HG02642 (cell line): Measurements from ENCODE around the gene DIAPH2.

Experiments used
- ATAC-seq: cut with Tn5 transposase; IDR thresholded peaks from one replicate; pipeline ENCODE4 v1.9.1; 2021; ENCODE audit warnings: mild to moderate bottlenecking; ENCODE audit not compliant: unreplicated experiment, poor library complexity

Gene DIAPH2

GRCh38 chrX:97132664-97133415 is 448.2 kb downstream of the DIAPH2 start:
- ATAC-seq: no peak

GRCh38 chrX:97145934-97146333 is 461.3 kb downstream of the DIAPH2 start:
- no peak for ATAC-seq

DNA sequence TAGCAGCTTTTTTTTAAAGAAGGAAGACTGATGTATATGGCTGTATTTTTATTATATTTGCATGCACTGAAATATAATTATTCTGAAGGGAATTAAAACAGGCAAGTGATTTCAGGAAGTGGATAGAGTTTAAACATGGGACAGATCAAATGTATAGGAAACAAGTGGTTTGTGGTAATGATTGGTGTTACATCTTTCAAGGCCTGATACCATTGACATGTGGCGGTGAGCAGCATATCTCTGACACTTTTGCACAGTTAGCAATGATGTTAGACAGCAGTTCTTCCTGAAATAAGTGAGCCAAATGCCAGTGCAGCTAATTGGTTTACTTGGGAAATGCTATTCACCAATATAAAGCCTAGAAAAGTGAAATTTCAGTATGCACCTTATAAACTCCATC is 471.2 kb downstream of the DIAPH2 start:
- ATAC-seq: no peak

DNA sequence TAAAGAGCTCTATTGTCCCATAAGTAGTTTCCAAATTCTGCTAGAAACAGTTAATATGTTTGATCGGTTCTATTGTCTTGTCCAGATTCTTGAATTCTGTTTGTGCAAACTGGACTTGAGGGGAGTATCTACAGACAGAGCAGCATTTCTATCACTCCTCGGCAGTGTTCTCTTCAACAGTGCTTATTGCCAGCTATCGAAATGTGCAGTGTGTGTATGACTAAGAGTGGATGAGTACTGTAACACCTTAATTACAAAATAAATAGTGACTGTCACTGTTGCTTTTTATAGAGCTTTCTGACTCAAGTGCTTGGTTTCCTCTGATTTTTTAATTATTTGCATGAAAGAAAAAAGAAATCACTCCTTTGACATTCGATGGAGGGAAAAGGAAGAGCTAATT is 473.6 kb downstream of the DIAPH2 start:
- ATAC-seq: no peak

- no peak for ATAC-seq
Measured at GRCh38 chrX:97159916-97160800, 475.5 kb downstream of the DIAPH2 start.

- peak; percentile 71 for ATAC-seq
Measured at GRCh38 chrX:97167333-97167732, 482.7 kb downstream of the DIAPH2 start.

DNA sequence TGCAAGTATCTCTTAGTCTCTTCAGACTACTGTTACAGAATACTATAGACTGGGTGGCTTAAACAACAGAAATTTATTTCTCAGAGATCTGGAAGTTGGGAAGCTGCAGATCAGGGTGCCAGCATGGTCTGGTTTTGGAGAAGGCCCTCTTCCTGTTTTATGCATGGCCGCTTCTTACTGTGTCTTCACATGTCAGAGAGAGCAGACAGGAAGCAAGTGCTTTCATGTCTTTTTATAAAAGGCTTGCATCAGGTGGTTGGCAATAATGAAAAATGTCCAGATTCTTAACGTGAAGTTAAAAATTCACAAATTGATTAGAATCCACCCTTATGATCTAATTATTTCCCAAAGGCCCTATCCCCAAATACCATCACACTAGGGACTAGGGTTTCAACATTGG is 484.0 kb downstream of the DIAPH2 start:
- no peak for ATAC-seq

- ATAC-seq: no peak
Measured at GRCh38 chrX:97175147-97175546, 490.5 kb downstream of the DIAPH2 start.

DNA sequence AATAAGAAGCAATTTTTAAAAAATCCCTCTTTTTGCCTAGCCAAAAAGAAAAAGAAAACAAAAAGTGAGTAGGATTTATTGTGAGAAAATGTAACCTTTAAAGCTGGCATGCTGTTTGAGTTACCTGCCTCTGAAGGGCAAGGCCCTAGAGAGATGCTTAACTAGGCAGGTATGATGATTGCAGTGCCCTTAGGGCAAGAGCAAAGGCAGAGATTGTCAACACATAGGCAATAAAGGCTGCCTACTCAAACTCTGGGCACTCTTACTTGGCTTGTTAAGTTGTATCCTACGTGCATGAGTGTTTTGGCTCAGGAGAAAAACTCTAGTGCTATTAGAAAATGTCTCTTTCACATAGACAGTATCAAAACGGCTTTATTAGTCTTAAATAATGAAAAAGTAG is 505.0 kb downstream of the DIAPH2 start:
- ATAC-seq: no peak

- no peak for ATAC-seq
Measured at GRCh38 chrX:97199501-97199900, 514.9 kb downstream of the DIAPH2 start.

- no peak for ATAC-seq
Measured at GRCh38 chrX:97200454-97200853, 515.8 kb downstream of the DIAPH2 start.

DNA sequence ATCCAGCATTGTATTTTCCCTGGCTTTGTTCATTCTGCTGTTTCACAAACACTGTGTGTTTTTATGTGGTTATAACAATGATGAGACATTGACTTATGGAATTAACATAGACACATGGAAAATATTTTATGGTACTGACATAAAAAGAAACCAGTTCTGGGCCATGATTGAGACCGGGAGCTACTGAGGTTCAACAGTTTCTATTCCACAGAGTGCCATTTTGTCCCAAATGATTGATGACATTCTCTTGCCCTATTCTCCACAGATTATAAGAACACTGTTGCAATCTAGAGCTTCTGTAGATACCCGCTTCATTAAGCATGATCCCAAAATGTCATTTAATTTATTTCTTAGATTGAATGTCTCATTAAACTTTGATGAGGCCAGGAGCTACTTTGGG is 525.9 kb downstream of the DIAPH2 start:
- no peak for ATAC-seq

DNA sequence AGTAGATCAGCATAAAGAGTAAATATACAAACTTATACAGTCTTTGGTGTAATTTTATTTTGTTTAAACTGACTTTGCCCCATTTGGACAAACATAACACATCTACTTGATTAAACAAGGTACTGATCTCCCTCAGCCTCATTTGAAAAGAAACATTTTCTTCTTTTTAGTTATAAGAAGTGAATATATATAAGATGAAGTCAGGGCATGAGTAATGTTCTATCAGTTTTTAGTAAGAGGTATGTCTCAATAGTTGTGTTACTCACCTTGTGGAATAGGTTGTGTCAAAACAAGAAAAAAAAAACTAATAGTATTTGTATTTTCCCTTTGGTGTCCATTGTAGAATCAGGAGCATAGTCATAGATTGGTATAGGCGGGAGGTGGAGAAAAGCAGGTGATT is 526.4 kb downstream of the DIAPH2 start:
- no peak for ATAC-seq

- ATAC-seq: no peak
Measured at GRCh38 chrX:97215186-97215585, 530.5 kb downstream of the DIAPH2 start.

DNA sequence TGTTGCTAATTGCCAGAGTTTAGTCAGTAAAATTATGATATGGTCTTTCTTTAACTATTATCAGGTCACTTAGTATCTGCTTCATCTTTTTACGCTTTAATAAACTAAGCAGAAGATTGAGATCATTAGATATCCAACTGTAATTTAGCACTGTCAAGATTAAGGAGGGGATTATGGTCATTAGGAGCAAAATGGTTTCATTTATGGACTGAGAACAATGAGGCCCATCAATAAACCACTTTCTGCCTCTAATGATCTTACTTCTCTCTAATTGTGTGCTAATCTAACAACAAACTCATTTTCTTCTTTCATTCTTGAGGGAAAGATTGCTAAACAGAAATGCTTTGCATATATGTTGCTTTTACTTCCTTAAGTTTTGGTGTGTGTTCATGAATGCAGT is 539.5 kb downstream of the DIAPH2 start:
- no peak for ATAC-seq

- ATAC-seq: no peak
Measured at GRCh38 chrX:97229318-97229717, 544.7 kb downstream of the DIAPH2 start.

GRCh38 chrX:97230948-97231347 is 546.3 kb downstream of the DIAPH2 start:
- ATAC-seq: no peak

- ATAC-seq: peak; percentile 100
Measured at GRCh38 chrX:97234471-97235081, 549.9 kb downstream of the DIAPH2 start.

GRCh38 chrX:97238632-97239031 is 554.0 kb downstream of the DIAPH2 start:
- no peak for ATAC-seq

GRCh38 chrX:97252111-97252510 is 567.5 kb downstream of the DIAPH2 start:
- no peak for ATAC-seq

GRCh38 chrX:97260679-97261078 is 576.0 kb downstream of the DIAPH2 start:
- ATAC-seq: no peak
